BE2C (cell line): ENCODE measurements around the gene AGTRAP.
A peak's percentile ranks its signal among the peaks of the same experiment; 100 is the strongest.

Experiments
- DNase-seq: peaks from one replicate; pipeline ENCODE4 v3.0.0-alpha.2; 2020
- H3K27me3 ChIP-seq: fragments of 250-450 bp; sonication (Bioruptor Pico); 2 replicates; pipeline ENCODE4 v1.5.1; 2020; ENCODE audit warnings: mild to moderate bottlenecking
- H3K36me3 ChIP-seq: fragments of 250-450 bp; sonication (Bioruptor Pico); 2 replicates; pipeline ENCODE4 v1.5.1; 2020; ENCODE audit warnings: mild to moderate bottlenecking
- H3K4me1 ChIP-seq: fragments of 250-450 bp; sonication (Bioruptor Pico); 2 replicates; pipeline ENCODE4 v1.5.1; 2020
- H3K4me3 ChIP-seq: 2 replicates; pipeline ENCODE4 v1.5.1; 2011; ENCODE audit warnings: low read depth, low read length
- H3K9me3 ChIP-seq: fragments of 250-450 bp; sonication (Bioruptor Pico); 2 replicates; pipeline ENCODE4 v1.5.1; 2020
- TF ChIP-seq, protein P1 (sequence below): IDR thresholded peaks from 2 replicates; pipeline ENCODE4 v1.5.1; 2012; ENCODE audit warnings: mild to moderate bottlenecking, low read depth, low read length

AGTRAP gene

DNA sequence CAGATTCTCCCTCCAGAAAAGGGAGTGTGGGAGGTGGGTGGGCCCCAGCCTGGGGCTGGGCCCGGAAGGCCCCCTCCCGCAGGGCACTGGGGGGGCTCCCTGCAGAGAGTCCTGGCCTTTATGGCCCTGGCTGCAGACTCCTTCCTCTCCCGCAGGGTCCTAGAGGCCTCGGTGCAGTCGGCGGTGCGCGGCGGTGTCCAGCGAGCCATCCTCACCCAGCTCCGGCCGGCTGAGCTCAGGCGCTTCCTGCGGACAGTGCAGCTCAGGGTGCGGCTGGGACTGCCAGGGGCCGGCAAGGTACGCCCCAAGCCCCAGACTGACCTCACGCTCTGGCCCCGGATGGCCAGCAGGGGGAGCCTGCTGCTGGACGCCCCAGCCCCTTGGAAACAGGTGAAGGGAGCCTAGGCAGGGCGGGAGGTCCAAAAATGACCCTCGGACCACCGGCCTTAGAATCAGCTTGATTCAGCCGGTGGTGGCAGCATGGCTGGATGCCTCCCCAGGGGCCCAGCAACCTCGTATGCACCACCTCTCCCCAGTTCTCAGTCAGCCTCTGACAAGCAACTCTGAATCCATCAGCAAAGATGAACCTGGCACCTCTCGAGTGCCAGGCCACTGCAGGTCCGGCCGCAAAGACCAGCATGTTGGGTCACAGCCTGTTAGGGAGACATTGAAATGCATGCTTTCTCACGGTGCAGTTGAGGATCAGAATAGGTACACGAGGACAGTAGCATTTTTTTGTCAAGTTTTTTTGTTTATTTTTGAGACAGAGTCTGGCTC lies 49.2 kb downstream of the AGTRAP start:
- H3K9me3 ChIP-seq, result no peaks in the 10 kb centered on the region
- peak; percentile 57 for DNase-seq
- no peaks in the 10 kb centered on the region for H3K27me3 ChIP-seq
- no peak overlapping the region for H3K4me3 ChIP-seq
- H3K4me1 ChIP-seq, result no peaks in the 10 kb centered on the region
- no peaks in the 10 kb centered on the region for H3K36me3 ChIP-seq
- TF ChIP-seq, protein P1, sequence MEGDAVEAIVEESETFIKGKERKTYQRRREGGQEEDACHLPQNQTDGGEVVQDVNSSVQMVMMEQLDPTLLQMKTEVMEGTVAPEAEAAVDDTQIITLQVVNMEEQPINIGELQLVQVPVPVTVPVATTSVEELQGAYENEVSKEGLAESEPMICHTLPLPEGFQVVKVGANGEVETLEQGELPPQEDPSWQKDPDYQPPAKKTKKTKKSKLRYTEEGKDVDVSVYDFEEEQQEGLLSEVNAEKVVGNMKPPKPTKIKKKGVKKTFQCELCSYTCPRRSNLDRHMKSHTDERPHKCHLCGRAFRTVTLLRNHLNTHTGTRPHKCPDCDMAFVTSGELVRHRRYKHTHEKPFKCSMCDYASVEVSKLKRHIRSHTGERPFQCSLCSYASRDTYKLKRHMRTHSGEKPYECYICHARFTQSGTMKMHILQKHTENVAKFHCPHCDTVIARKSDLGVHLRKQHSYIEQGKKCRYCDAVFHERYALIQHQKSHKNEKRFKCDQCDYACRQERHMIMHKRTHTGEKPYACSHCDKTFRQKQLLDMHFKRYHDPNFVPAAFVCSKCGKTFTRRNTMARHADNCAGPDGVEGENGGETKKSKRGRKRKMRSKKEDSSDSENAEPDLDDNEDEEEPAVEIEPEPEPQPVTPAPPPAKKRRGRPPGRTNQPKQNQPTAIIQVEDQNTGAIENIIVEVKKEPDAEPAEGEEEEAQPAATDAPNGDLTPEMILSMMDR, result peak; percentile 66

DNA sequence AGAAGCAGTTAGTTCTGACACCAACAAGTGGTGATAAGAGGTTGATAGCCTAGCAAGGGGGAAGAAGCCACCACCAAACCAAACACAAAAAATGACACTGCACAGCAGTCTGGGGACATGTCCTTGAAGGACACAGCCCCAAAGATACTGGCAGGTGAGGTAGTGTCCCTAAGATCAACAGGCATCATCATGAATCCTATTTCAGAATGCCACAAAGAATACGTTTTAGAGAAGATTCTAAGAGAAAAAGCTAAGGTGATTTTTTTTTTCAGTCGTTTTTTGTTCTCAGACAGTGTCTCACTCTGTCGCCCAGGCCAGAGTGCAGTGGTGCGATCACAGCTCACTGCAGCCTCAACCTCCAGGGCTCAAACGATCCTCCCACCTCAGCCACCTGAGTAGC lies 50.2 kb downstream of the AGTRAP start:
- no peaks in the 10 kb centered on the region for H3K4me1 ChIP-seq
- H3K27me3 ChIP-seq, result no peaks in the 10 kb centered on the region
- H3K4me3 ChIP-seq, result no peak overlapping the region
- no peaks in the 10 kb centered on the region for H3K36me3 ChIP-seq
- TF ChIP-seq, protein P1, result no peak
- no peak for DNase-seq
- H3K9me3 ChIP-seq, result no peaks in the 10 kb centered on the region

DNA sequence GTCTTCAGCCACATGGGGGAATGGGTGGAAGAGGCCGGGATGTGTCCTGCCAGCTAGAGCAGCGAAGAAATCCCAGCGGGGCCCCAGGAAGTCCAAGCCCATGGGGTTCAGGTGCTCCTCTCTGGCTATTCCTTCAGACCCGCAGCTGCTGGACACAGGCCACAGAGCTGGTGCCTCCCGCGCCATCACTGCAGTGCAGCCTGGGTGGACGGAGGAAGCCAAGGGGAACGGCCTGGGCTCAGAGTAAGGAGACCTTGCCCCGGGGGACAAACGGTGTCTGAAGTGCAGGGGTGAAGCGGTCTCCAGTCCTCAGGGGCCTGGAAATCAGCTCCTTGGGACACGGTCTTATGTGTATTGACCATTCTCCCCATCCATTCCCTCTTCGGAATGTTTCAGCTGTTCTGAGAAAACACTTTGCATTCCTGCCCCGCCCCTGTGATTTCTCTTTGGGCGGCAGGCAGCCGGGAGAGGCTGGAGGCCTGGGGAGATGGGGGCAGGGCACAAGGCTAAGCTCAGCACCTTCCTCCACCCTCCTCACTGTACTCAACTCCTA lies 51.4 kb downstream of the AGTRAP start:
- Histone ChIP-seq H3K4me3 (no peak overlapping the region), H3K27me3 (no peaks in the 10 kb centered on the region)
- no peak for DNase-seq

DNA sequence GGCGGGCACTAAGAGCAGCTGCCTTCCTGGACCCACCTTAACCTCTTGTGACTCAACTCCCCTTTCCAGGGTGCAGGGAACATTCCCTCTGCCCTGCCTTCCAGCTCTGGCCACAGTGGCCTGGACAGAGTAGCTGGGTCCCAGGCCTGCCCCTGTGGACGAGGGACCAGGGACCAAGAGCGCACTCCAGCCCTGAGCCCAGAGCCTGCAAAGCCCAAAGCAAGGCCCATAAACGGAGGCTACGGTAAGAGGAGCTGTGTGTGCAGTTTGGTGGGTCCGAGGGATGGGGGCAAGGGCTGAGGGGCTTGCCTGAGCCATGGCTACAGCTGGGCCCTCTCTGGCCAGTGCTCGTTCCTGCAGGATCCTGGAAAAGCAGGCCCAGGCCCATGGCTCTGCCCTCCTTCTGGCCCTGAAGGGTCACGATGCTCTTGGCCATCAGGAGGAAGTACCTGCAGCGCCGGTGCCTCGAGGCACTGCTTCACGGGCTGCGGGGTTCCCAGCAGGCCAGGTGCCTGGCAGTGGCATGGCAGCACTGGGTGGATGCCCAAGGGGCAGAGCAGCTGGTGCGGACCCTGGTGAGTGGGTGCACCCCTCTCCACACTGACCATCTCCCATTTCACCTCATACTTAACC lies 52.0 kb downstream of the AGTRAP start:
- Histone ChIP-seq H3K4me3 (no peak overlapping the region), H3K27me3 (no peaks in the 10 kb centered on the region), H3K9me3 (no peaks in the 10 kb centered on the region), H3K36me3 (no peaks in the 10 kb centered on the region), H3K4me1 (no peaks in the 10 kb centered on the region)
- DNase-seq, result no peak
- TF ChIP-seq, protein P1, result no peak

More for the DNA sequence above, 51.4 kb downstream of the AGTRAP start:
- Histone ChIP-seq H3K9me3 (no peaks in the 10 kb centered on the region), H3K4me1 (no peaks in the 10 kb centered on the region), H3K36me3 (no peaks in the 10 kb centered on the region)
- TF ChIP-seq, protein P1, result no peak

DNA sequence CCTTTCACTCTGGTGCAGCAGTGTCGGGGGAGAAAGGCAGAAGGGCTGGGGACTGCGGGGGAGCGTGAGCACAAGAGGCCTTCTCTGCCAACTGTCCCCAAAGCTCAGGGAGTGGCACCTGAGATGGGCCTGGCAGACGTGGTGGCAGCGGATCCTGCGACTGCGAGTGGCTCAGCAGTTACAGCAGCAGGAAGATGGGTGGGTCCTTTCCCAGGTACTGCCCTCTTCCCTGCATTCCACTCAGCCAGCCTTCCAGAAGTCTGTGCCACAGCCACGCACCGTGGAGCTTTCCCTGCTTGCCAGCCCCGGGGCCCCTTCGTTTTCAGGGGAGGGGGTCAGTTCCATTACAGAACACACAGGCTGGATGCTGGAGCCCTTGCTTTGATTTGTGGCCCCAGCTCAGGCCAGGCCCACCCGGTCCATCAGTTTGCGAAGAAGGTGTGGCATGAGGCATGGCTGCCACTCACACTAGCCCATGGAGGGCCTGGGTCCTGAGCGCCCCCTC lies 52.7 kb downstream of the AGTRAP start:
- no peaks in the 10 kb centered on the region for H3K9me3 ChIP-seq
- no peaks in the 10 kb centered on the region for H3K36me3 ChIP-seq
- no peaks in the 10 kb centered on the region for H3K27me3 ChIP-seq
- H3K4me1 ChIP-seq, result no peaks in the 10 kb centered on the region
- DNase-seq, result no peak
- no peak overlapping the region for H3K4me3 ChIP-seq
- TF ChIP-seq, protein P1, result no peak
